ENCODE results near the gene SARS1.
A peak's percentile ranks its signal among the peaks of the same experiment; 100 is the strongest.

Gene SARS1

DNA sequence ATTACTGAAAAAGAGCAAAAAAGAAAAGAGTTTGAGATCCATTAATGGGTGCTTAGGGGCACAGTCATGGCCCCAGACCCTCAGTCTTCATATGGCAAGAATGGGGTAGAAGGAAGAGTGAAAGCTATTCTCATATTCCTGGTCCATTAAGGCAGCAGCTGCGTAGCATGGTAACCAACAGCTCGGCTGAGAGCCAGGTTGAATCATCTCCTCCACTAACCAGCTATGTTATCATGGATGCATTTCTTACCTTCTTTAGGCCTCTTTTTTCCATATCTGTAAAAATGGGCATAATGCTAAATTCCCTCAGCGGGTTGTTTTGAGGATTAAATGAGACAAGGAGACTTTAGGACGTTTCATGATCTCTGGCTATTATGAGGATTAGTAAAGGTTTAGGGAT is 15.0 kb upstream of the SARS1 start:
- H3K27ac ChIP-seq (ENCODE audit: poor library complexity, severe bottlenecking): peak overlapping the region; percentile 98
- H3K9me3 ChIP-seq (ENCODE audit: severe bottlenecking): no peaks in the 10 kb centered on the region
- H3K4me1 ChIP-seq (ENCODE audit: insufficient read depth, poor library complexity, severe bottlenecking): peaks cover 23% of the 10 kb centered on the region

DNA sequence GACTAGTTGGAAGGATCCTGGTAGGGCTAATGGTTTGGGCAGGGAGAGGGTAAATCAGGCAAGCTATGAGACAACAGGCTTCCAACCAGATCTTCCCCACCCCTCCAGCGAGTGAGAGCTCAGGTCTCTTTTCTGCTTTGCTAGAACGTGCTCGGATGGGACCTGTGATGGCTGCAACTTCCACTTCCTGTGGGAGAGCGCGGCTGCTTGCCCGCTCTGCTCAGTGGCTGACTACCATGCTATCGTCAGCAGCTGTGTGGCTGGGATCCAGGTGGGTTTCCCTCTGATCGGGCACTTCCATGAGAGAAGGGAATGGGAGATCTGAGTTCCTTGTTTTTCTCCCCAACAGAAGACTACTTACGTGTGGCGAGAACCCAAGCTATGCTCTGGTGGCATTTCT is 14.0 kb upstream of the SARS1 start:
- no peak for DNase-seq (ENCODE audit: low spot score)

More for the DNA sequence above, 15.0 kb upstream of the SARS1 start:
- TF ChIP-seq, protein P1, sequence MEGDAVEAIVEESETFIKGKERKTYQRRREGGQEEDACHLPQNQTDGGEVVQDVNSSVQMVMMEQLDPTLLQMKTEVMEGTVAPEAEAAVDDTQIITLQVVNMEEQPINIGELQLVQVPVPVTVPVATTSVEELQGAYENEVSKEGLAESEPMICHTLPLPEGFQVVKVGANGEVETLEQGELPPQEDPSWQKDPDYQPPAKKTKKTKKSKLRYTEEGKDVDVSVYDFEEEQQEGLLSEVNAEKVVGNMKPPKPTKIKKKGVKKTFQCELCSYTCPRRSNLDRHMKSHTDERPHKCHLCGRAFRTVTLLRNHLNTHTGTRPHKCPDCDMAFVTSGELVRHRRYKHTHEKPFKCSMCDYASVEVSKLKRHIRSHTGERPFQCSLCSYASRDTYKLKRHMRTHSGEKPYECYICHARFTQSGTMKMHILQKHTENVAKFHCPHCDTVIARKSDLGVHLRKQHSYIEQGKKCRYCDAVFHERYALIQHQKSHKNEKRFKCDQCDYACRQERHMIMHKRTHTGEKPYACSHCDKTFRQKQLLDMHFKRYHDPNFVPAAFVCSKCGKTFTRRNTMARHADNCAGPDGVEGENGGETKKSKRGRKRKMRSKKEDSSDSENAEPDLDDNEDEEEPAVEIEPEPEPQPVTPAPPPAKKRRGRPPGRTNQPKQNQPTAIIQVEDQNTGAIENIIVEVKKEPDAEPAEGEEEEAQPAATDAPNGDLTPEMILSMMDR (IDR thresholded peaks at IDR 0.05; ENCODE audit: poor library complexity, severe bottlenecking): no peak
- no peak for DNase-seq (ENCODE audit: low spot score)
- Histone ChIP-seq H3K27me3 (ENCODE audit: insufficient read depth, poor library complexity, severe bottlenecking) (no peaks in the 10 kb centered on the region), H3K4me3 (ENCODE audit: severe bottlenecking) (no peak overlapping the region), H3K36me3 (ENCODE audit: low read depth) (no peaks in the 10 kb centered on the region)
- ATAC-seq (ENCODE audit: low read depth): no peak

GRCh38 chr1:109201123-109201703 is 12.5 kb upstream of the SARS1 start:
- no peaks in the 10 kb centered on the region for H3K27me3 ChIP-seq (ENCODE audit: insufficient read depth, poor library complexity, severe bottlenecking)
- no peaks in the 10 kb centered on the region for H3K36me3 ChIP-seq (ENCODE audit: low read depth)
- ATAC-seq (ENCODE audit: low read depth) (peak; percentile 45), DNase-seq (ENCODE audit: low spot score) (peak; percentile 77)
- TF ChIP-seq, protein P1 (IDR thresholded peaks at IDR 0.05; ENCODE audit: poor library complexity, severe bottlenecking): peak; percentile 85
- H3K4me3 ChIP-seq (ENCODE audit: severe bottlenecking): no peak overlapping the region
- no peaks in the 10 kb centered on the region for H3K9me3 ChIP-seq (ENCODE audit: severe bottlenecking)
- no peak overlapping the region for H3K27ac ChIP-seq (ENCODE audit: poor library complexity, severe bottlenecking)
- peaks cover 23% of the 10 kb centered on the region for H3K4me1 ChIP-seq (ENCODE audit: insufficient read depth, poor library complexity, severe bottlenecking)

More for the DNA sequence above, 14.0 kb upstream of the SARS1 start:
- Histone ChIP-seq H3K36me3 (ENCODE audit: low read depth) (no peaks in the 10 kb centered on the region), H3K27ac (ENCODE audit: poor library complexity, severe bottlenecking) (no peak overlapping the region), H3K4me1 (ENCODE audit: insufficient read depth, poor library complexity, severe bottlenecking) (peaks cover 23% of the 10 kb centered on the region), H3K9me3 (ENCODE audit: severe bottlenecking) (no peaks in the 10 kb centered on the region), H3K27me3 (ENCODE audit: insufficient read depth, poor library complexity, severe bottlenecking) (no peaks in the 10 kb centered on the region), H3K4me3 (ENCODE audit: severe bottlenecking) (no peak overlapping the region)
- ATAC-seq (ENCODE audit: low read depth): no peak
- TF ChIP-seq, protein P1 (IDR thresholded peaks at IDR 0.05; ENCODE audit: poor library complexity, severe bottlenecking): no peak

- H3K4me1 ChIP-seq (ENCODE audit: insufficient read depth, poor library complexity, severe bottlenecking): peaks cover 16% of the 10 kb centered on the region
- TF ChIP-seq, protein P1 (IDR thresholded peaks at IDR 0.05; ENCODE audit: poor library complexity, severe bottlenecking): no peak
- H3K27me3 ChIP-seq (ENCODE audit: insufficient read depth, poor library complexity, severe bottlenecking): no peaks in the 10 kb centered on the region
- DNase-seq (ENCODE audit: low spot score) (no peak), ATAC-seq (ENCODE audit: low read depth) (no peak)
- H3K4me3 ChIP-seq (ENCODE audit: severe bottlenecking): no peak overlapping the region
- H3K36me3 ChIP-seq (ENCODE audit: low read depth): no peaks in the 10 kb centered on the region
- H3K9me3 ChIP-seq (ENCODE audit: severe bottlenecking): no peaks in the 10 kb centered on the region
- H3K27ac ChIP-seq (ENCODE audit: poor library complexity, severe bottlenecking): no peak overlapping the region
Observed at GRCh38 chr1:109204484-109204883, 9.2 kb upstream of the SARS1 start.

- Histone ChIP-seq H3K4me3 (ENCODE audit: severe bottlenecking) (no peak overlapping the region), H3K9me3 (ENCODE audit: severe bottlenecking) (no peaks in the 10 kb centered on the region), H3K4me1 (ENCODE audit: insufficient read depth, poor library complexity, severe bottlenecking) (peaks cover 24% of the 10 kb centered on the region), H3K27me3 (ENCODE audit: insufficient read depth, poor library complexity, severe bottlenecking) (no peaks in the 10 kb centered on the region), H3K27ac (ENCODE audit: poor library complexity, severe bottlenecking) (no peak overlapping the region), H3K36me3 (ENCODE audit: low read depth) (no peaks in the 10 kb centered on the region)
- TF ChIP-seq, protein P1 (IDR thresholded peaks at IDR 0.05; ENCODE audit: poor library complexity, severe bottlenecking): no peak
- no peak for DNase-seq (ENCODE audit: low spot score)
- no peak for ATAC-seq (ENCODE audit: low read depth)
Observed at GRCh38 chr1:109206339-109206738, 7.4 kb upstream of the SARS1 start.
